H1 (cell line): ENCODE measurements around the gene FAM81B. TPM values are rescaled to one million over a fixed set of nuclear protein-coding genes. Genes with fewer than 3 reads are reported as not detected.

Experiments used
- CTCF ChIA-PET: fragments of 300-600 bp; sonication (Branson Sonifier 250); formaldehyde crosslinking; loops from one replicate; lab custom pipeline; 2021; ENCODE audit not compliant: partially characterized antibody; lab: Charles Lee
- POLR2A ChIA-PET: fragments of 300-600 bp; sonication (Branson Sonifier 250); formaldehyde crosslinking; loops from one replicate; lab custom pipeline; 2021; ENCODE audit warnings: inconsistent platforms; ENCODE audit not compliant: partially characterized antibody; lab: Charles Lee
- DNase-seq, 2 experiments: peaks; one replicate each; pipeline versions ENCODE4 v3.0.0 to v3.0.0-alpha.2; 2010 to 2022; ENCODE audit warnings: low spot score in 2 of 2, low read depth in 1 of 2, mixed read lengths in 1 of 2
- FAIRE-seq: peaks from 2 replicates; lab custom pipeline; 2011; peaks lifted over from hg19 to GRCh38; lab: Jason Lieb, UNC
- H2AFZ ChIP-seq: 2 replicates; pipeline ENCODE4 v1.8.1; 2012; ENCODE audit warnings: low read length, inconsistent platforms
- H2AK5ac ChIP-seq: 2 replicates; pipeline ENCODE4 v1.6.1; 2013; ENCODE audit warnings: low read depth, low read length
- H2BK120ac ChIP-seq: replicated peaks from 2 replicates; pipeline ENCODE3; 2013; ENCODE audit warnings: low read depth, low read length, inconsistent platforms
- H2BK12ac ChIP-seq: 2 replicates; pipeline ENCODE4 v1.6.1; 2013; ENCODE audit warnings: low read depth, low read length
- H2BK15ac ChIP-seq: 2 replicates; pipeline ENCODE4 v1.6.1; 2013; ENCODE audit warnings: low read length
- H2BK20ac ChIP-seq: 2 replicates; pipeline ENCODE4 v1.6.1; 2013; ENCODE audit warnings: low read length
- H2BK5ac ChIP-seq: 2 replicates; pipeline ENCODE4 v1.6.1; 2013; ENCODE audit warnings: low read depth, low read length
- H3K14ac ChIP-seq: 2 replicates; pipeline ENCODE4 v1.6.1; 2013; ENCODE audit warnings: inconsistent platforms; ENCODE audit not compliant: insufficient read length
- H3K18ac ChIP-seq: 2 replicates; pipeline ENCODE4 v1.6.1; 2013; ENCODE audit warnings: low read length; ENCODE audit errors: extremely low read depth
- H3K23ac ChIP-seq: 2 replicates; pipeline ENCODE4 v1.6.1; 2013; ENCODE audit warnings: inconsistent platforms; ENCODE audit not compliant: insufficient read length
- H3K23me2 ChIP-seq: 2 replicates; pipeline ENCODE4 v1.6.1; 2013; ENCODE audit warnings: low read depth, low read length
- H3K27ac ChIP-seq: 2 replicates; pipeline ENCODE4 v1.6.1; 2011; ENCODE audit warnings: low read depth, low read length, inconsistent platforms
- H3K27me3 ChIP-seq, 4 experiments: replicated peaks in 1 of 4; 1 replicate in 1 of 4; 2 replicates in 3 of 4; pipeline versions ENCODE4 v1.6.1 to v1.8.1; 2011 to 2013; ENCODE audit warnings: low read length in 3 of 4, mild to moderate bottlenecking in 3 of 4, inconsistent platforms in 2 of 4, mixed read lengths in 2 of 4, moderate library complexity in 1 of 4; ENCODE audit not compliant: control insufficient read depth in 3 of 4, insufficient read depth in 3 of 4; ENCODE audit errors: extremely low read depth in 1 of 4
- H3K36me3 ChIP-seq, 4 experiments: 2 replicates each; pipeline versions ENCODE4 v1.6.1 to v1.8.1; 2011 to 2013; ENCODE audit warnings: mild to moderate bottlenecking in 4 of 4, low read length in 3 of 4, moderate library complexity in 2 of 4, control low read depth in 1 of 4, inconsistent platforms in 1 of 4; ENCODE audit not compliant: insufficient read depth in 4 of 4, control insufficient read depth in 2 of 4
- H3K4ac ChIP-seq: replicated peaks from 2 replicates; pipeline ENCODE3; 2013; ENCODE audit warnings: low read length, low read depth, mixed read lengths, inconsistent platforms; ENCODE audit not compliant: insufficient read length
- H3K4me1 ChIP-seq, 4 experiments: replicated peaks in 1 of 4; 1 replicate in 1 of 4; 2 replicates in 3 of 4; pipeline versions ENCODE4 v1.6.1 to v1.8.1; 2011 to 2013; ENCODE audit warnings: low read length in 3 of 4, inconsistent platforms in 2 of 4, mixed read lengths in 1 of 4; ENCODE audit not compliant: insufficient read depth in 4 of 4, control insufficient read depth in 3 of 4
- H3K4me2 ChIP-seq, 2 experiments: 2 replicates each; pipeline versions ENCODE4 v1.6.1 to v1.8.1; 2011 to 2013; ENCODE audit warnings: low read depth in 2 of 2, low read length in 2 of 2, control low read depth in 1 of 2, inconsistent platforms in 1 of 2, mild to moderate bottlenecking in 1 of 2; ENCODE audit not compliant: insufficient read depth in 1 of 2
- H3K4me3 ChIP-seq, 4 experiments: fragments of 200-600, 300-600 bp in 1 of 4; sonication (generic), shearing (Covaris generic), sonication (Bioruptor Twin) in 1 of 4; 2 replicates each; pipeline versions ENCODE4 v1.5.1 to v1.8.1; 2011 to 2016; ENCODE audit warnings: low read length in 4 of 4, low read depth in 3 of 4, control low read depth in 2 of 4, inconsistent platforms in 2 of 4, mild to moderate bottlenecking in 2 of 4, mixed read lengths in 1 of 4, moderate library complexity in 1 of 4; ENCODE audit not compliant: insufficient read depth in 2 of 4; ENCODE audit errors: extremely low read depth in 1 of 4
- H3K56ac ChIP-seq: replicated peaks from 2 replicates; pipeline ENCODE3; 2013; ENCODE audit warnings: low read depth, mild to moderate bottlenecking, mixed read lengths, low read length, inconsistent platforms; ENCODE audit not compliant: insufficient read length
- H3K79me1 ChIP-seq: 2 replicates; pipeline ENCODE4 v1.6.1; 2013; ENCODE audit warnings: low read depth, low read length, control low read depth
- H3K79me2 ChIP-seq, 2 experiments: 2 replicates each; pipeline versions ENCODE4 v1.6.1 to v1.8.1; 2012 to 2013; ENCODE audit warnings: low read length in 2 of 2, mild to moderate bottlenecking in 2 of 2, inconsistent platforms in 1 of 2; ENCODE audit not compliant: insufficient read depth in 2 of 2, control insufficient read depth in 1 of 2
- H3K9ac ChIP-seq, 4 experiments: replicated peaks in 1 of 4; 1 replicate in 1 of 4; 2 replicates in 3 of 4; pipeline versions ENCODE4 v1.6.1 to v1.8.1; 2011 to 2013; ENCODE audit warnings: low read depth in 3 of 4, low read length in 3 of 4, control low read depth in 2 of 4, mild to moderate bottlenecking in 2 of 4, moderate library complexity in 2 of 4, inconsistent platforms in 1 of 4; ENCODE audit errors: extremely low read depth in 1 of 4
- H3K9me3 ChIP-seq, 2 experiments: 2 replicates each; pipeline versions ENCODE4 v1.6.1 to v1.8.1; 2012 to 2013; ENCODE audit warnings: mild to moderate bottlenecking in 2 of 2, moderate library complexity in 2 of 2, control low read depth in 1 of 2, inconsistent platforms in 1 of 2, low read depth in 1 of 2, low read length in 1 of 2, mixed read lengths in 1 of 2; ENCODE audit not compliant: insufficient read depth in 2 of 2
- H4K20me1 ChIP-seq, 2 experiments: replicated peaks in 1 of 2; 2 replicates each; pipeline versions ENCODE3 to v1.8.1; 2011 to 2013; ENCODE audit warnings: inconsistent platforms in 2 of 2, low read length in 2 of 2, mild to moderate bottlenecking in 1 of 2; ENCODE audit not compliant: insufficient read depth in 2 of 2, control insufficient read depth in 1 of 2
- H4K5ac ChIP-seq: 2 replicates; pipeline ENCODE4 v1.6.1; 2013; ENCODE audit warnings: low read length, low read depth, mixed read lengths, inconsistent platforms; ENCODE audit not compliant: insufficient read length
- H4K8ac ChIP-seq: 2 replicates; pipeline ENCODE4 v1.8.0; 2013; ENCODE audit warnings: mild to moderate bottlenecking, moderate library complexity, low read length, inconsistent platforms; ENCODE audit not compliant: insufficient read depth; ENCODE audit errors: extremely low read depth
- H4K91ac ChIP-seq: replicated peaks from 2 replicates; pipeline ENCODE3; 2013; ENCODE audit warnings: low read length, mixed read lengths, inconsistent platforms; ENCODE audit not compliant: insufficient read length
- EP300 ChIP-seq, 2 experiments: IDR thresholded peaks; 1 replicate in 1 of 2; 2 replicates in 1 of 2; pipeline ENCODE4 v1.6.1; 2011 to 2012; ENCODE audit warnings: low read depth in 2 of 2, low read length in 2 of 2, mild to moderate bottlenecking in 2 of 2, borderline replicate concordance in 1 of 2, inconsistent platforms in 1 of 2, moderate library complexity in 1 of 2
- JUN ChIP-seq: IDR thresholded peaks from 2 replicates; pipeline ENCODE4 v1.6.1; 2011; ENCODE audit warnings: low read depth, mild to moderate bottlenecking, improper control_type of control experiment, low read length
- KDM4A ChIP-seq: IDR thresholded peaks from one replicate; pipeline ENCODE4 v1.7.1; 2012; ENCODE audit warnings: low read depth, mild to moderate bottlenecking, moderate library complexity, low read length, inconsistent platforms; ENCODE audit not compliant: severe bottlenecking
- RAD21 ChIP-seq, 2 experiments: IDR thresholded peaks in 1 of 2; conservative IDR thresholded peaks in 1 of 2; 2 replicates each; pipeline ENCODE4 v1.6.1; 2011; ENCODE audit warnings: low read depth in 2 of 2, low read length in 2 of 2, improper control_type of control experiment in 1 of 2, inconsistent platforms in 1 of 2, mild to moderate bottlenecking in 1 of 2, moderate library complexity in 1 of 2
- USF2 ChIP-seq: IDR thresholded peaks from 2 replicates; pipeline ENCODE4 v1.6.1; 2011; ENCODE audit warnings: low read length, improper control_type of control experiment
- ZNF274 ChIP-seq: IDR thresholded peaks from 2 replicates; pipeline ENCODE4 v1.7.0; 2012; ENCODE audit warnings: low read length, borderline replicate concordance; ENCODE audit errors: extremely low read depth
- WGBS, 2 experiments: shearing (Covaris generic) in 1 of 2; methylation state at CpG; one replicate each; pipeline versions ENCODE4 v1.1.6 to v1.1.7; 2013 to 2015; ENCODE audit warnings: low lambda C conversion rate in 2 of 2, mixed read lengths in 2 of 2, inconsistent platforms in 1 of 2, low coverage in 1 of 2, missing lambda C conversion rate in 1 of 2; ENCODE audit not compliant: insufficient replicate concordance in 2 of 2, insufficient coverage in 1 of 2, insufficient read length in 1 of 2; ENCODE audit errors: extremely low coverage in 1 of 2, missing lambda C conversion rate in 1 of 2; 5-methylcytosine and 5-hydroxymethylcytosine counted together
- polyA plus RNA-seq, 7 experiments: library from polyadenylated mRNA; depleted of rRNA in 3 of 7; stranded (reverse) in 5 of 7; unstranded in 2 of 7; fragments of >200 nt in 5 of 7; fragments of 200-250 nt in 2 of 7; gene quantifications; 1 replicate in 5 of 7; 2 replicates in 1 of 7; 4 replicates in 1 of 7; pipeline versions ENCODE4 v1.2.1 to v1.2.3, GENCODE V29; 2011 to 2013; ENCODE audit warnings: missing spikeins in 2 of 7, mixed read lengths in 2 of 7
- total RNA-seq: library from RNA; stranded (reverse); fragmentation: NEBNext Ultra II Directional; extraction: Animal tissue kit (Norgen Biotek cat#: 25700); gene quantifications from 2 replicates; pipeline ENCODE4 v1.2.1, GENCODE V29; 2021
- TF ChIP-seq, protein P1 (sequence below): IDR thresholded peaks from 2 replicates; pipeline ENCODE4 v1.6.1; 2012; ENCODE audit warnings: low read length, inconsistent platforms
- TF ChIP-seq, protein P2 (sequence below): IDR thresholded peaks from 2 replicates; pipeline ENCODE4 v1.6.1; 2011; ENCODE audit warnings: low read depth, mild to moderate bottlenecking, low read length; ENCODE audit not compliant: insufficient read depth

FAM81B gene
- total and polyA plus RNA-seq, 2 of the 8 experiments (the other 6 are each of a cell fraction or from before 2014, with no cell fraction given): not detected

- CTCF ChIA-PET: no interaction called here
These were observed 11.0 kb upstream of the FAM81B start for GRCh38 chr5:95380103-95380628.

More at GRCh38 chr5:95380103-95380628, 11.0 kb upstream of the FAM81B start:
- Histone ChIP-seq H2BK12ac (no peak overlapping the region), H3K4ac (no peak overlapping the region), H3K79me1 (no peaks in the 10 kb centered on the region), H4K91ac (no peak overlapping the region), H3K79me2 (no peaks in the 10 kb centered on the region), H3K9ac (no peak overlapping the region), H2AK5ac (no peak overlapping the region), H2BK5ac (no peak overlapping the region), H3K18ac (no peak overlapping the region), H3K27me3 (no peaks in the 10 kb centered on the region), H4K20me1 (no peaks in the 10 kb centered on the region), H3K23ac (no peak overlapping the region), H4K5ac (no peak overlapping the region), H2BK120ac (no peak overlapping the region), H2BK15ac (no peak overlapping the region), H3K56ac (no peak overlapping the region), H3K9me3 (peaks cover 2 to 9% of the 10 kb centered on the region in 2 experiments; a peak in 2 of 4 replicates), H4K8ac (no peak overlapping the region), H3K36me3 (no peaks in the 10 kb centered on the region), H3K4me2 (no peak overlapping the region), H3K4me1 (no peaks in the 10 kb centered on the region), H3K27ac (no peak overlapping the region), H3K4me3 (no peak overlapping the region), H2BK20ac (no peak overlapping the region), H2AFZ (no peak overlapping the region), H3K14ac (no peak overlapping the region), H3K23me2 (no peaks in the 10 kb centered on the region)
- TF ChIP-seq EP300 (IDR thresholded peaks at IDR 0.05; ENCODE audit: borderline replicate concordance in 1 of 2, low read depth in 2 of 2, low read length in 2 of 2): no peak
- TF ChIP-seq, protein P1, sequence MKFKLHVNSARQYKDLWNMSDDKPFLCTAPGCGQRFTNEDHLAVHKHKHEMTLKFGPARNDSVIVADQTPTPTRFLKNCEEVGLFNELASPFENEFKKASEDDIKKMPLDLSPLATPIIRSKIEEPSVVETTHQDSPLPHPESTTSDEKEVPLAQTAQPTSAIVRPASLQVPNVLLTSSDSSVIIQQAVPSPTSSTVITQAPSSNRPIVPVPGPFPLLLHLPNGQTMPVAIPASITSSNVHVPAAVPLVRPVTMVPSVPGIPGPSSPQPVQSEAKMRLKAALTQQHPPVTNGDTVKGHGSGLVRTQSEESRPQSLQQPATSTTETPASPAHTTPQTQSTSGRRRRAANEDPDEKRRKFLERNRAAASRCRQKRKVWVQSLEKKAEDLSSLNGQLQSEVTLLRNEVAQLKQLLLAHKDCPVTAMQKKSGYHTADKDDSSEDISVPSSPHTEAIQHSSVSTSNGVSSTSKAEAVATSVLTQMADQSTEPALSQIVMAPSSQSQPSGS: no peak
- TF ChIP-seq ZNF274: no peak
- TF ChIP-seq JUN: no peak
- TF ChIP-seq, protein P2, sequence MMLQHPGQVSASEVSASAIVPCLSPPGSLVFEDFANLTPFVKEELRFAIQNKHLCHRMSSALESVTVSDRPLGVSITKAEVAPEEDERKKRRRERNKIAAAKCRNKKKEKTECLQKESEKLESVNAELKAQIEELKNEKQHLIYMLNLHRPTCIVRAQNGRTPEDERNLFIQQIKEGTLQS: no peak
- TF ChIP-seq KDM4A: no peak
- no peak for TF ChIP-seq RAD21 (IDR thresholded peaks at IDR 0.05 in 1 of 2, conservative IDR thresholded peaks at IDR 0.05 in 1 of 2; ENCODE audit: low read depth in 2 of 2, low read length in 2 of 2)
- TF ChIP-seq USF2: no peak
- POLR2A ChIA-PET: no interaction called here
- FAIRE-seq (no peak), DNase-seq (no peak)
- 98 to 100% methylated on average over 1 to 5 of the region's 5 CpGs for WGBS, 2 experiments
